ENCODE data around the gene MGAT5. TPM values are rescaled to one million over a fixed set of nuclear protein-coding genes. Genes with fewer than 3 reads are reported as not detected.
"Not testable (repeated sequence)": the region's sequence is repeated elsewhere in the genome, so short reads cannot be mapped to it uniquely, and the experiment has no call there.

Gene MGAT5
- total RNA-seq, 6 donors from 2014 or later: 25.3 to 65.5 (median 41.3) TPM

GRCh38 chr2:134290358-134290757, 36.5 kb downstream of the MGAT5 start:
- no peak overlapping the region for H3K4me3 ChIP-seq
- no peak for TF ChIP-seq EP300 (IDR thresholded peaks at IDR 0.05)
- TF ChIP-seq, protein P1, sequence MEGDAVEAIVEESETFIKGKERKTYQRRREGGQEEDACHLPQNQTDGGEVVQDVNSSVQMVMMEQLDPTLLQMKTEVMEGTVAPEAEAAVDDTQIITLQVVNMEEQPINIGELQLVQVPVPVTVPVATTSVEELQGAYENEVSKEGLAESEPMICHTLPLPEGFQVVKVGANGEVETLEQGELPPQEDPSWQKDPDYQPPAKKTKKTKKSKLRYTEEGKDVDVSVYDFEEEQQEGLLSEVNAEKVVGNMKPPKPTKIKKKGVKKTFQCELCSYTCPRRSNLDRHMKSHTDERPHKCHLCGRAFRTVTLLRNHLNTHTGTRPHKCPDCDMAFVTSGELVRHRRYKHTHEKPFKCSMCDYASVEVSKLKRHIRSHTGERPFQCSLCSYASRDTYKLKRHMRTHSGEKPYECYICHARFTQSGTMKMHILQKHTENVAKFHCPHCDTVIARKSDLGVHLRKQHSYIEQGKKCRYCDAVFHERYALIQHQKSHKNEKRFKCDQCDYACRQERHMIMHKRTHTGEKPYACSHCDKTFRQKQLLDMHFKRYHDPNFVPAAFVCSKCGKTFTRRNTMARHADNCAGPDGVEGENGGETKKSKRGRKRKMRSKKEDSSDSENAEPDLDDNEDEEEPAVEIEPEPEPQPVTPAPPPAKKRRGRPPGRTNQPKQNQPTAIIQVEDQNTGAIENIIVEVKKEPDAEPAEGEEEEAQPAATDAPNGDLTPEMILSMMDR (IDR thresholded peaks at IDR 0.05): no peak
- no peak for TF ChIP-seq POLR2A (IDR thresholded peaks at IDR 0.05)
- TF ChIP-seq POLR2AphosphoS5 (IDR thresholded peaks at IDR 0.05): no peak
- no peak for ATAC-seq (ENCODE audit: low FRiP score in 2 of 2)
- H3K27me3 ChIP-seq: no peaks in the 10 kb centered on the region
- no peak for DNase-seq
- peak overlapping the region in 1 of 4 donors; percentile 7 for H3K27ac ChIP-seq
- peaks cover 6 to 30% (median 15%) of the 10 kb centered on the region in 4 donors for H3K4me1 ChIP-seq
- no peaks in the 10 kb centered on the region for H3K36me3 ChIP-seq
- no peaks in the 10 kb centered on the region for H3K9me3 ChIP-seq

DNA sequence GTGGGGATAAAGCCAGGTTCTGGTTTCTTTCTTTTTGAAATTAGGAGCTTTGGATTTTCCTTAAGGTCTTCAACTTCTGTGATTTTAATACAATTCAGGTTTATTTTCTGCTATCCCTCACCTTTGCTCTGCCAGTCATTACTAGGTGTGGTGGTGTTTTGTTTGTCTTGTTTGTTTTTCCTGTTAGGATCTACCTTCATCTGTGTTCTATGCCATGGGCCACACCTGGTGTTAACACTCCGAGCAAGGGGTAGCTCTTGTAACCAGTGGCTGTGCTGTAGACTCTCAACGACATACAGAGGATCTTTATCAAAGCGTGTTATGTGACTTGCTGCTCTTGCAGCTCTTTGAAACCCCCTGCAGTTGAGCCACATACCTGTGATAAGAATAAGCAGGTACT, 38.6 kb downstream of the MGAT5 start:
- no peak overlapping the region for H3K4me3 ChIP-seq
- DNase-seq: no peak
- no peak for ATAC-seq (ENCODE audit: low FRiP score in 2 of 2)
- TF ChIP-seq, protein P1 (IDR thresholded peaks at IDR 0.05): no peak
- no peak for TF ChIP-seq POLR2AphosphoS5 (IDR thresholded peaks at IDR 0.05)
- TF ChIP-seq EP300 (IDR thresholded peaks at IDR 0.05): no peak
- no peaks in the 10 kb centered on the region for H3K9me3 ChIP-seq
- no peaks in the 10 kb centered on the region for H3K27me3 ChIP-seq
- 98 to 99% methylated on average over 3 of the region's 3 CpGs for WGBS, 2 donors
- H3K27ac ChIP-seq: no peak overlapping the region
- H3K36me3 ChIP-seq: no peaks in the 10 kb centered on the region
- H3K4me1 ChIP-seq: peaks cover 11 to 34% (median 23%) of the 10 kb centered on the region in 4 donors

DNA sequence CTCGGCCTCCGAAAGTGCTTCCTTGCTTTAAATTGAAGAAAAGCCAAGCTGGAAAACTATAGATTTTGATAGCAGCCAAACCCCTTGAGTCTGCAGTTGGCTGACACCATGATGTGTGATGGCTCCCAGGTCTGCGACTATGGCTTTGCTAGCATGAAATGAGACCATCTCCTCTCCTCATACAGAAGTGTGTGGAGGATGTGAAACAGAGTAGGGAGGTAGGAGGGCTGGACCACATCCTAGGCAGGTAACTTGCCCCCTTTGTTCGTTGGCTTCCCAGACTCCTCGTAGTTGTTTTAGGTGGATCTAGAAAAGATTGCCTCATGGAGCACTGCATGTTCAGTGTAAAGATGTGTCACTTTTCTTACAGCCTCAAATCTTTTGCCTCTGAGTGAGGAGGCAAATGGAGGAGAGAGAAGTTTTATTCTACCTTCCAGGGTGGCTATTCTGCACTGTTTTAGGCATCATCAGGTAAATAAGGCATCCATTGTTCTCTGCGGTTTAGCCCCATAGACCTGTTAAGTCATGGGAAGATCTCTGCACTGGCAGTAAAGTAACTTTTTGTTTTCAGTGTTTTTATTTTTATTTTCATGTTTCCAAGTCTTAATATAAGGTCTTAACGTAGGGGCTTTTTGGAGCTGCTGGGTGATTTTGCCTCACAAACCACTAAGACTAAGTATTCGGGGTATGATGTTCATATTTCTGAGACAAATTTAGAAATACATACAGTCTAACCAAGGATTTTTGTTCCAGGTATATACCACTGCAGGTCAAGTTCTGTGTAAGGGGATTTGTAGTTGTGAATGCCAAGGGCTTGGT, 40.1 kb downstream of the MGAT5 start:
- Histone ChIP-seq H3K4me1 (peaks cover 11 to 34% (median 20%) of the 10 kb centered on the region in 4 donors), H3K27ac (peak overlapping the region; percentile 8 to 61 (median 22)), H3K9me3 (no peaks in the 10 kb centered on the region), H3K36me3 (no peaks in the 10 kb centered on the region), H3K27me3 (no peaks in the 10 kb centered on the region), H3K4me3 (no peak overlapping the region)
- 94 to 95% methylated on average over 8 of the region's 8 CpGs for WGBS, 2 donors
- DNase-seq (no peak), ATAC-seq (ENCODE audit: low FRiP score in 2 of 2) (no peak)
- TF ChIP-seq POLR2A (IDR thresholded peaks at IDR 0.05): no peak
- no peak for TF ChIP-seq POLR2AphosphoS5 (IDR thresholded peaks at IDR 0.05)

GRCh38 chr2:134294598-134294997, 40.7 kb downstream of the MGAT5 start:
- WGBS, 2 donors: 76 to 79% methylated on average over 3 of the region's 3 CpGs
- DNase-seq; H3K27me3 ChIP-seq; ATAC-seq (ENCODE audit: low FRiP score in 2 of 2); H3K36me3 ChIP-seq; H3K4me3 ChIP-seq; H3K9me3 ChIP-seq: not testable (repeated sequence)
- Histone ChIP-seq H3K4me1 (peaks cover 10 to 30% (median 20%) of the 10 kb centered on the region in 4 donors), H3K27ac (peak overlapping the region; percentile 8 to 61 (median 22))

GRCh38 chr2:134295441-134295840, 41.6 kb downstream of the MGAT5 start:
- Histone ChIP-seq H3K4me1 (peaks cover 4 to 22% (median 17%) of the 10 kb centered on the region in 4 donors), H3K36me3 (no peaks in the 10 kb centered on the region), H3K9me3 (no peaks in the 10 kb centered on the region), H3K27ac (peak overlapping the region in 3 of 4 donors; percentile 1 to 61 (median 13)), H3K4me3 (no peak overlapping the region), H3K27me3 (no peaks in the 10 kb centered on the region)
- TF ChIP-seq POLR2A (IDR thresholded peaks at IDR 0.05) (no peak), EP300 (IDR thresholded peaks at IDR 0.05) (no peak), POLR2AphosphoS5 (IDR thresholded peaks at IDR 0.05) (no peak)
- TF ChIP-seq, protein P1 (IDR thresholded peaks at IDR 0.05): no peak
- no peak for DNase-seq
- WGBS, 2 donors: 67 to 68% methylated on average over 3 of the region's 3 CpGs
- no peak for ATAC-seq (ENCODE audit: low FRiP score in 2 of 2)

GRCh38 chr2:134296301-134296700, 42.4 kb downstream of the MGAT5 start:
- 58 to 69% methylated on average over 2 of the region's 2 CpGs for WGBS, 2 donors
- peak overlapping the region in 1 of 4 donors; percentile 13 for H3K27ac ChIP-seq
- no peaks in the 10 kb centered on the region for H3K36me3 ChIP-seq
- DNase-seq (no peak), ATAC-seq (ENCODE audit: low FRiP score in 2 of 2) (no peak)
- no peaks in the 10 kb centered on the region for H3K27me3 ChIP-seq
- no peak for TF ChIP-seq POLR2A (IDR thresholded peaks at IDR 0.05)
- TF ChIP-seq, protein P1 (IDR thresholded peaks at IDR 0.05): no peak
- no peak for TF ChIP-seq EP300 (IDR thresholded peaks at IDR 0.05)
- TF ChIP-seq POLR2AphosphoS5 (IDR thresholded peaks at IDR 0.05): no peak
- H3K4me3 ChIP-seq: no peak overlapping the region
- no peaks in the 10 kb centered on the region for H3K9me3 ChIP-seq
- H3K4me1 ChIP-seq: peaks cover 10 to 22% (median 17%) of the 10 kb centered on the region in 4 donors
